Stomach smooth muscle (tissue), 2 donors: Measurements from ENCODE around the gene EEFSEC.

Source experiments
- H3K27ac ChIP-seq: one replicate; pipeline ENCODE4 v1.7.0; 2013; ENCODE audit warnings: mild to moderate bottlenecking, low read length, inconsistent platforms
- H3K27me3 ChIP-seq, 2 donors: one replicate each; pipeline ENCODE4 v1.7.0; 2013; ENCODE audit warnings: low read length in 2 of 2; ENCODE audit not compliant: insufficient read depth in 2 of 2, control insufficient read depth in 1 of 2
- H3K36me3 ChIP-seq, 2 donors: one replicate each; pipeline ENCODE4 v1.7.0; 2013; ENCODE audit warnings: low read length in 2 of 2; ENCODE audit not compliant: control insufficient read depth in 2 of 2, insufficient read depth in 2 of 2
- H3K4me1 ChIP-seq: one replicate; pipeline ENCODE4 v1.7.0; 2013; ENCODE audit warnings: low read length; ENCODE audit not compliant: control insufficient read depth, insufficient read depth
- H3K4me3 ChIP-seq, 2 donors: one replicate each; pipeline ENCODE4 v1.7.0; 2013; ENCODE audit warnings: low read length in 2 of 2
- H3K9ac ChIP-seq, 2 donors: one replicate each; pipeline ENCODE4 v1.7.0; 2013; ENCODE audit warnings: low read length in 2 of 2, mild to moderate bottlenecking in 1 of 2
- H3K9me3 ChIP-seq, 2 donors: one replicate each; pipeline ENCODE4 v1.7.0; 2013; ENCODE audit warnings: low read length in 2 of 2; ENCODE audit not compliant: control insufficient read depth in 2 of 2
- donor health status: healthy.
- donor health status: Pancreatic carcinoma.

The EEFSEC gene

DNA sequence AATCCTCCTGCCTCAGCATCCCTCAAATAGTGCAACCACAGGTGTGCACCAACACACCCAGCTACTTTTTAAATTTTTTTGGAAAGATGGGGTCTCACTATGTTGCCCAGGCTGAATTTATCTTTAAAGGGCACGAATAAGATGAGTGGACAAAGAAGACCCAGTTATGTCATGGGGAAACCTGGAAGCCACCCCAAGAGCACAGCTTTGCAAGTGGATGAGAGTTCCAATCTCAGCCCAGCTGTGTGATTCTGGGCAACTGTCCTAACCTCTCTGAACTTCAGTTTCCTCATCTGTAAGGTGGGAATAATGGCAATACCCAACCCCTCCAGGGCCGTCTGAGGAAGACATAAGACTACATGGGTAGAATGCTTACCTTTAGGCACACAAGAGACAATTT lies 281.2 kb downstream of the EEFSEC start:
- Histone ChIP-seq H3K27ac (no peak overlapping the region), H3K27me3 (peaks cover 53% of the 10 kb centered on the region in 2 donors), H3K9ac (no peak overlapping the region)

GRCh38 chr3:128435058-128435457 lies 281.8 kb downstream of the EEFSEC start:
- Histone ChIP-seq H3K9ac (no peak overlapping the region), H3K9me3 (no peaks in the 10 kb centered on the region), H3K27me3 (peaks cover 53% of the 10 kb centered on the region in 2 donors), H3K36me3 (no peaks in the 10 kb centered on the region), H3K4me3 (no peak overlapping the region), H3K4me1 (peaks cover 4% of the 10 kb centered on the region), H3K27ac (no peak overlapping the region)

More for the DNA sequence above, 281.2 kb downstream of the EEFSEC start:
- Histone ChIP-seq H3K9me3 (no peaks in the 10 kb centered on the region), H3K36me3 (no peaks in the 10 kb centered on the region), H3K4me3 (no peak overlapping the region), H3K4me1 (peaks cover 4% of the 10 kb centered on the region)

DNA sequence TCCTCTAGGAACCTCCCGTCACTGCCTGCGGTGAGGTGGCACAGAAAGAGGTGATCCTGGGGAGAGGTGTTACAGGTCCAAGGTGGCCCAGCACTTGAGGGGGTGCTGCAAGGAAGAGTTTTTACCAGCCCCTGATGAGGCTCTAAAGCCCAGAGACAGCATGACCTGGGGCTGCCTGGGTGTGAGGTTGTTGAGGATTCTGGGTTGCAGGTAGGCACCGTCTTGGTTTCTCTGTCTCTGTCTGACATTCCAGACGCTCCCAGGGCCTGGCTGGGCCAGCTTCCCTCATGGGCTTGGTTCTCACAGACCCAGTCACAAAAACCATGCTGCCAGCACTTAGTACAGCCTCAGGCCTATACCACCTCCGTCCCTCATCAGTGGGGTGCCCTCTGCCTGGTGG lies 282.3 kb downstream of the EEFSEC start:
- Histone ChIP-seq H3K27me3 (peaks cover 48 to 50% of the 10 kb centered on the region in 2 donors), H3K4me1 (peaks cover 4% of the 10 kb centered on the region), H3K27ac (no peak overlapping the region), H3K4me3 (no peak overlapping the region), H3K9me3 (no peaks in the 10 kb centered on the region), H3K36me3 (no peaks in the 10 kb centered on the region), H3K9ac (no peak overlapping the region)

DNA sequence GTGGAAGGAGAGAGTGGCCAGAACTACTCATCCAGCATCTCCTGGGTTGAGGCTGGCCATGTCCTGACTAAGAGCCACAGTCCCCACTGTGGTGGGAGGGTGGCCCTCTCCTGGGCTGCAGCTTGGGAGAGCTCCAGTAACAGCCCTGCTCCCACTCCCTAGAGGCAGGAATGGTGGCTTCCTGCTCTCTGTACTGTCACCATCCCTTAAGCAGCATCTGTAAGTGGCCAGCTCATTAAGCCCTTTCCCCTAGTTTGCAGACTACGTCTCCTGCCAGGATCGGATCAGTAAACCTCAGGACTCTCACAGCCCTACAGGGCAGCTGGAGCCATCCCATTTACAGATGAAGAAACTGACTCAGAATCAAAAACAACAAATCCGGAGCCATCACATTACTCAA lies 282.9 kb downstream of the EEFSEC start:
- H3K4me1 ChIP-seq: peaks cover 4% of the 10 kb centered on the region
- H3K4me3 ChIP-seq: no peak overlapping the region
- no peaks in the 10 kb centered on the region for H3K9me3 ChIP-seq
- no peaks in the 10 kb centered on the region for H3K36me3 ChIP-seq
- peaks cover 43 to 47% of the 10 kb centered on the region in 2 donors for H3K27me3 ChIP-seq
- H3K27ac ChIP-seq: no peak overlapping the region
- H3K9ac ChIP-seq: no peak overlapping the region

DNA sequence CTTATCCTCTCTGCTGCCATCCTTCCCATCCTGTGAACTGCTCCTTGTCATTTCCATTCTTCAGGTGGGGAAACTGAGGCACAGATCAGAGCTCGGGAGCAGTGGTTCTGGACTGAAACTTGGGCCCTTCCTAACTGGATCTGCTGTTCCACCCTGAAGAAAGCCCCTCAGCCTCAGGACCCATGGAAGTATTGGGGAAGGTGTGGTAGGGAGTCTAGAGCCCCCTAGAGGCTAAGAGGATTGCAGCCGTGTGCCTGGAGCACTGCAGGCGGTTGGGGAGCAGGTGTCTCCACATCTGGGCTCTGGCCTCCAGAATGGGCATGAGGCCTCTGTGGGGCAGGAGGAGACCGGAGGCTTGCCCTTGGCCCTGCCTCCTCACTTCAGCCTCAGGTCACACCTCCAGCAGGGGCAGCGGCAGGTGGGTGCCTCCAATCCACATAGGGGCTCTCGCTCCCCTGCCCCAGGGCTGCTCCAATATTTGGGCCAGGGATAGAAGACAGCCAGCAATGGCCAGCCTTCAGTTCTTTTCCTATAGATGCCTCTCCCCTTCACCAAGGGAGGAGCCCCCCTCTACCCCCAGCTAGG lies 285.3 kb downstream of the EEFSEC start:
- H3K4me3 ChIP-seq: no peak overlapping the region
- no peaks in the 10 kb centered on the region for H3K36me3 ChIP-seq
- no peaks in the 10 kb centered on the region for H3K4me1 ChIP-seq
- peaks cover 24% of the 10 kb centered on the region in 2 donors for H3K27me3 ChIP-seq
- no peaks in the 10 kb centered on the region for H3K9me3 ChIP-seq
- no peak overlapping the region for H3K9ac ChIP-seq
- H3K27ac ChIP-seq: no peak overlapping the region

DNA sequence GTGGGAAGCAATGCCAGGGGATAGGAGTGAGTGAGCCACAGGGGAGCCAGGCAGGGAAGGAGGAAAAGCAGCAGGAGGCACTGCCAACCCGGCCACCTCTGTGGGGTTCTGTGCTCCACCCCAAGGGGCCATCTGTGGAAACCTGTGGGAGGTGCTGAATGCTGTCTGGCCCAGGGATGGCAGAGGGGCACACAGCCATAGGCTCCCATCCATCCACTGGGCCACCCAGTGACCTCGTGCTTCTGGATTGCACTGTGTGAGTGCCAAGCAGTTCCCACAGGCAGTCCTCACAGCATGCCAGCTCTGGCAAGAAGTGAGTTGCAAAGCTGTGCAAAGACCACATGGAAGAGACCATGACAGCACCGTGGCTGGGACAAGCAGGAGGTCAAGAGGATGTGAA lies 285.9 kb downstream of the EEFSEC start:
- Histone ChIP-seq H3K9ac (no peak overlapping the region), H3K4me1 (no peaks in the 10 kb centered on the region), H3K36me3 (no peaks in the 10 kb centered on the region), H3K9me3 (no peaks in the 10 kb centered on the region), H3K27ac (no peak overlapping the region), H3K4me3 (no peak overlapping the region), H3K27me3 (peaks cover 18 to 21% of the 10 kb centered on the region in 2 donors)

DNA sequence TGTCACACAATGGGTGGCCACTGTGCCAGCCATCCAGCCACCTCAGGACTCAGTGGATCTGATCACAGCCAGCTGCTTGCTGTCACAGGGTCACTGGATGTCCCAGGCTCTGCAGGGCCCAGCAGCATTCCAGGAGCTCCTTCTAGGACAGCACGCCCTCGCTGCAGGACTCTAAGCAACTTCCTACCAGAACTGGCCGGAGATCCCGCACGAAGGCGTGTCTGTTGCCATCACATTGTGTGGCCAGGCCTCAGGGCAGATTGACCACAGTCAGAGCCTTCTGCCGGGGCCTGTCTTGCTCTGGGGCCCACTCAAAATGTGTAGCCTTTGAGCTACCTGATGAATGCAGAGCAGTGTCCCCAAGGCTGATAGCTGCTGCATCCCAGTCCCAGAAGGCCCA lies 288.8 kb downstream of the EEFSEC start:
- no peaks in the 10 kb centered on the region for H3K36me3 ChIP-seq
- no peak overlapping the region for H3K4me3 ChIP-seq
- no peaks in the 10 kb centered on the region for H3K9me3 ChIP-seq
- H3K9ac ChIP-seq: no peak overlapping the region
- no peaks in the 10 kb centered on the region for H3K4me1 ChIP-seq
- no peak overlapping the region for H3K27ac ChIP-seq
- peaks cover 4 to 10% of the 10 kb centered on the region in 2 donors for H3K27me3 ChIP-seq

DNA sequence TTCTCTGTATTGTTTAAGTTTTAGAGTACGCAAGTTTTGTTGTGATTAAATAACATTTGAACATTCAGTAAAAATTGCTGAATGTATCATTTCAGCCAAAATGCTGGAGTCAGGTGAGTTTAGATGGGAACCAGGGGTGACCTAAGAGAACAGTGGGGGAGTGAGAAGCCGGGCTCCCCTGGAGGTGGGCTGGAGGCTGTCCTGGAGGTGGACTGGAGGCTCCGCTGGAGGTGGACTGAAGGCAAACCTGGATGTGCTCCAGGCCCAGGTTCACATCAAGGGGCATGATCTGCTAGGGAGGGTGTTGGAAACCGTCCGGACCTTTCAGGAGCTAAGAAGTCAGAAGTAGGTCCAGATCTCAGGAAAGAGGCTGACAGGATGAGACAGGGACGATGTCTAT lies 289.7 kb downstream of the EEFSEC start:
- H3K9me3 ChIP-seq: no peaks in the 10 kb centered on the region
- no peak overlapping the region for H3K4me3 ChIP-seq
- no peaks in the 10 kb centered on the region for H3K36me3 ChIP-seq
- H3K27me3 ChIP-seq: peaks cover 4 to 12% of the 10 kb centered on the region in 2 donors
- no peak overlapping the region for H3K9ac ChIP-seq
- H3K4me1 ChIP-seq: no peaks in the 10 kb centered on the region
- H3K27ac ChIP-seq: no peak overlapping the region

GRCh38 chr3:128443771-128444170 lies 290.5 kb downstream of the EEFSEC start:
- H3K9me3 ChIP-seq: no peaks in the 10 kb centered on the region
- H3K27ac ChIP-seq: no peak overlapping the region
- H3K36me3 ChIP-seq: no peaks in the 10 kb centered on the region
- H3K9ac ChIP-seq: no peak overlapping the region
- no peak overlapping the region for H3K4me3 ChIP-seq
- peaks cover 2 to 7% of the 10 kb centered on the region in 2 donors for H3K27me3 ChIP-seq
- no peaks in the 10 kb centered on the region for H3K4me1 ChIP-seq

- H3K36me3 ChIP-seq: no peaks in the 10 kb centered on the region
- no peak overlapping the region for H3K27ac ChIP-seq
- H3K4me3 ChIP-seq: no peak overlapping the region
- H3K4me1 ChIP-seq: no peaks in the 10 kb centered on the region
- H3K27me3 ChIP-seq: peaks cover 0 to 4% of the 10 kb centered on the region in 2 donors
- H3K9ac ChIP-seq: no peak overlapping the region
- no peaks in the 10 kb centered on the region for H3K9me3 ChIP-seq
Measured at GRCh38 chr3:128445357-128445756, 292.1 kb downstream of the EEFSEC start.

GRCh38 chr3:128446821-128447220 lies 293.5 kb downstream of the EEFSEC start:
- H3K27ac ChIP-seq: no peak overlapping the region
- no peaks in the 10 kb centered on the region for H3K9me3 ChIP-seq
- no peaks in the 10 kb centered on the region for H3K36me3 ChIP-seq
- peaks cover 3 to 9% of the 10 kb centered on the region in 2 donors for H3K27me3 ChIP-seq
- no peaks in the 10 kb centered on the region for H3K4me1 ChIP-seq
- no peak overlapping the region for H3K9ac ChIP-seq
- H3K4me3 ChIP-seq: no peak overlapping the region
